Neural progenitor cell (in vitro differentiated cells): ENCODE data around the gene VCL.
"Not testable (repeated sequence)": the region's sequence is repeated elsewhere in the genome, so short reads cannot be mapped to it uniquely, and the experiment has no call there.

Experiments
- EZH2 ChIP-seq: fragments of 200-600 bp; sonication (generic); IDR thresholded peaks from 2 replicates; pipeline ENCODE4 v1.6.1; 2017; ENCODE audit warnings: antibody characterized with exemption, mild to moderate bottlenecking, moderate library complexity
- EZH2phosphoT487 ChIP-seq: fragments of 200-600 bp; sonication (generic); IDR thresholded peaks from 2 replicates; pipeline ENCODE4 v1.6.1; 2017; ENCODE audit warnings: antibody characterized with exemption
- TF ChIP-seq, protein P1 (sequence below): fragments of 200-600 bp; sonication (generic); IDR thresholded peaks from 2 replicates; pipeline ENCODE4 v1.5.1; 2017; ENCODE audit warnings: antibody characterized with exemption, mild to moderate bottlenecking

DNA sequence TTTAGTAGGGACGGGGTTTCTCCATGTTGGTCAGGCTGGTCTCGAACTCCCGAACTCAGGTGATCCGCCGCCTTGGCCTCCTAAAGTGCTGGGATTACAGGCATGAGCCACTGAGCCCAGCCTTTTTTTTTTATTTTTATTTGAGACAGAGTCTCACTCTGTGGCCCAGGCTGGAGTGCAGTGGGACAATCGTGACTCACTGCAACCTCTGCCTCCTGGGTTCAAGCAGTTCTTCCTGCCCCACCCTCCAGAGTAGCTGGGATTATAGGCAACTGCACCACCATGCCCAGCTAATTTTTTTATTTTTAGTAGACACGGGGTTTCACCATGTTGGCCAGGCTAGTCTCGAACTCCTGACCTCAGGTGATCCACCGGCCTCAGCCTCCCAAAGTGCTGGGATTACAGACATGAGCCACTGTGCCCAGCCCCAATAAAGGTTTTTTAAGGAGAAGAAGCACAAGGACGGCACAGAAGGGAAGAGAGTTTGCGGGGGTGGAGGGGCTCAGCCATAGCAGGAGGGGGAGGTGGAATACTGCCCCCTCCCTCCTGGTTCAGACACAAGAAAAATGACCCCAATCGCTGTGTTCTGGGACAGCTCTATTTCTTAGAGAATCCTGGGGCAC, 32.5 kb upstream of the VCL start:
- TF ChIP-seq, protein P1, sequence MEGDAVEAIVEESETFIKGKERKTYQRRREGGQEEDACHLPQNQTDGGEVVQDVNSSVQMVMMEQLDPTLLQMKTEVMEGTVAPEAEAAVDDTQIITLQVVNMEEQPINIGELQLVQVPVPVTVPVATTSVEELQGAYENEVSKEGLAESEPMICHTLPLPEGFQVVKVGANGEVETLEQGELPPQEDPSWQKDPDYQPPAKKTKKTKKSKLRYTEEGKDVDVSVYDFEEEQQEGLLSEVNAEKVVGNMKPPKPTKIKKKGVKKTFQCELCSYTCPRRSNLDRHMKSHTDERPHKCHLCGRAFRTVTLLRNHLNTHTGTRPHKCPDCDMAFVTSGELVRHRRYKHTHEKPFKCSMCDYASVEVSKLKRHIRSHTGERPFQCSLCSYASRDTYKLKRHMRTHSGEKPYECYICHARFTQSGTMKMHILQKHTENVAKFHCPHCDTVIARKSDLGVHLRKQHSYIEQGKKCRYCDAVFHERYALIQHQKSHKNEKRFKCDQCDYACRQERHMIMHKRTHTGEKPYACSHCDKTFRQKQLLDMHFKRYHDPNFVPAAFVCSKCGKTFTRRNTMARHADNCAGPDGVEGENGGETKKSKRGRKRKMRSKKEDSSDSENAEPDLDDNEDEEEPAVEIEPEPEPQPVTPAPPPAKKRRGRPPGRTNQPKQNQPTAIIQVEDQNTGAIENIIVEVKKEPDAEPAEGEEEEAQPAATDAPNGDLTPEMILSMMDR: not testable (repeated sequence)
- TF ChIP-seq EZH2, EZH2phosphoT487: not testable (repeated sequence)
